Stimulated activated CD4-positive, alpha-beta T cell treated with anti-CD3 and anti-CD28 coated beads, Interleukin-4, amount 100 ng/mL, for 4 hours (primary cell): ENCODE data around the gene ARHGEF11.
A peak's percentile ranks its signal among the peaks of the same experiment; 100 is the strongest.
"Not testable (repeated sequence)": the region's sequence is repeated elsewhere in the genome, so short reads cannot be mapped to it uniquely, and the experiment has no call there.

Experiments used
- DNase-seq, 2 experiments: peaks; one replicate each; pipeline ENCODE4 v3.0.0-alpha.2; 2020

The ARHGEF11 gene

GRCh38 chr1:156928043-156928602 lies 117.4 kb downstream of the ARHGEF11 start:
- DNase-seq = no peak

- peak; percentile 57 to 67 for DNase-seq
Measured at GRCh38 chr1:156927215-156928042, 118.1 kb downstream of the ARHGEF11 start.

- not testable (repeated sequence) for DNase-seq
Measured at GRCh38 chr1:156926695-156927094, 118.8 kb downstream of the ARHGEF11 start.

GRCh38 chr1:156926175-156926574 lies 119.4 kb downstream of the ARHGEF11 start:
- DNase-seq = peak in 1 of 2 experiments; percentile 15

- no peak for DNase-seq
Measured at GRCh38 chr1:156925154-156926010, 120.2 kb downstream of the ARHGEF11 start.

GRCh38 chr1:156924478-156925153 lies 120.9 kb downstream of the ARHGEF11 start:
- no peak for DNase-seq

- no peak for DNase-seq
Measured at GRCh38 chr1:156923670-156924477, 121.7 kb downstream of the ARHGEF11 start.

- no peak for DNase-seq
Measured at GRCh38 chr1:156922986-156923669, 122.4 kb downstream of the ARHGEF11 start.

- no peak for DNase-seq
Measured at GRCh38 chr1:156921053-156921529, 124.5 kb downstream of the ARHGEF11 start.

GRCh38 chr1:156920233-156921052 lies 125.1 kb downstream of the ARHGEF11 start, which contains the start of gene LRRC71:
Gene LRRC71, plus strand, starts transcription at chr1:156920632. Its CDS starts 172 bp downstream, at chr1:156920804.
- DNase-seq = peak; percentile 46 to 70

GRCh38 chr1:156914440-156914856 lies 131.1 kb downstream of the ARHGEF11 start:
- DNase-seq = no peak

- DNase-seq = no peak
Measured at GRCh38 chr1:156913809-156914387, 131.6 kb downstream of the ARHGEF11 start.

GRCh38 chr1:156912861-156913808 lies 132.4 kb downstream of the ARHGEF11 start:
- DNase-seq = no peak

- DNase-seq = no peak
Measured at GRCh38 chr1:156912310-156912709, 133.2 kb downstream of the ARHGEF11 start.

GRCh38 chr1:156911577-156912298 lies 133.8 kb downstream of the ARHGEF11 start:
- no peak for DNase-seq

- DNase-seq = peak; percentile 25 to 61
Measured at GRCh38 chr1:156910309-156910782, 135.2 kb downstream of the ARHGEF11 start.

- no peak for DNase-seq
Measured at GRCh38 chr1:156909671-156910070, 135.9 kb downstream of the ARHGEF11 start.

- no peak for DNase-seq
Measured at GRCh38 chr1:156908955-156909354, 136.6 kb downstream of the ARHGEF11 start.
